OCI-LY3 (cell line): Measurements from ENCODE around the gene PPP1R1C.

ENCODE experiments used
- H2AFZ ChIP-seq: fragments of 200-600, 300-600 bp; shearing (Covaris generic); 2 replicates; pipeline ENCODE4 v1.6.0; 2014; ENCODE audit warnings: antibody characterized with exemption, low read depth, low read length
- H3K27ac ChIP-seq: fragments of 200-600, 300-600 bp; sonication (generic); 2 replicates; pipeline ENCODE4 v1.5.1; 2014; ENCODE audit warnings: mild to moderate bottlenecking, low read length, moderate library complexity, mixed read lengths
- H3K27me3 ChIP-seq: fragments of 200-600, 300-600 bp; sonication (generic); 2 replicates; pipeline ENCODE4 v1.6.1; 2014; ENCODE audit warnings: low read depth, low read length, mixed read lengths
- H3K36me3 ChIP-seq: fragments of 200-600, 300-600 bp; sonication (generic); replicated peaks from 2 replicates; pipeline ENCODE3; 2014; ENCODE audit warnings: low read depth, low read length, mixed read lengths
- H3K4me1 ChIP-seq: fragments of 300-600, 200-600 bp; sonication (generic); 2 replicates; pipeline ENCODE4 v1.6.1; 2014; ENCODE audit warnings: low read length, mixed read lengths
- H3K4me2 ChIP-seq: fragments of 200-600, 300-600 bp; sonication (generic); 2 replicates; pipeline ENCODE4 v1.6.1; 2014; ENCODE audit warnings: low read length, mixed read lengths
- H3K4me3 ChIP-seq: fragments of 300-600, 200-600 bp; sonication (generic); 2 replicates; pipeline ENCODE4 v1.5.1; 2014; ENCODE audit warnings: antibody characterized with exemption, mild to moderate bottlenecking, low read length, moderate library complexity
- H3K79me2 ChIP-seq: fragments of 300-600, 200-600 bp; shearing (Covaris generic); 2 replicates; pipeline ENCODE4 v1.6.1; 2014; ENCODE audit warnings: mild to moderate bottlenecking, low read length, mixed read lengths
- H3K9ac ChIP-seq: fragments of 300-600, 200-600 bp; shearing (Covaris generic); 2 replicates; pipeline ENCODE4 v1.6.0; 2014; ENCODE audit warnings: mild to moderate bottlenecking, low read length, moderate library complexity
- H3K9me3 ChIP-seq: fragments of 200-600, 300-600 bp; shearing (Covaris generic); 2 replicates; pipeline ENCODE4 v1.6.1; 2014; ENCODE audit warnings: low read length, mixed read lengths; ENCODE audit not compliant: insufficient read depth
- H4K20me1 ChIP-seq: fragments of 200-600, 300-600 bp; sonication (generic); 2 replicates; pipeline ENCODE4 v1.6.1; 2016; ENCODE audit warnings: low read length, mixed read lengths; ENCODE audit not compliant: insufficient read depth
- EZH2phosphoT487 ChIP-seq: fragments of 200-600 bp; shearing (Covaris generic); IDR thresholded peaks from 2 replicates; pipeline ENCODE4 v1.6.1; 2018; ENCODE audit warnings: antibody characterized with exemption, mixed run types, low read depth
- TF ChIP-seq, protein P1 (sequence below): fragments of 200-600, 300-600 bp; sonication (generic); IDR thresholded peaks from 2 replicates; pipeline ENCODE4 v1.5.1; 2014; ENCODE audit warnings: antibody characterized with exemption, low read length, low read depth

PPP1R1C gene

DNA sequence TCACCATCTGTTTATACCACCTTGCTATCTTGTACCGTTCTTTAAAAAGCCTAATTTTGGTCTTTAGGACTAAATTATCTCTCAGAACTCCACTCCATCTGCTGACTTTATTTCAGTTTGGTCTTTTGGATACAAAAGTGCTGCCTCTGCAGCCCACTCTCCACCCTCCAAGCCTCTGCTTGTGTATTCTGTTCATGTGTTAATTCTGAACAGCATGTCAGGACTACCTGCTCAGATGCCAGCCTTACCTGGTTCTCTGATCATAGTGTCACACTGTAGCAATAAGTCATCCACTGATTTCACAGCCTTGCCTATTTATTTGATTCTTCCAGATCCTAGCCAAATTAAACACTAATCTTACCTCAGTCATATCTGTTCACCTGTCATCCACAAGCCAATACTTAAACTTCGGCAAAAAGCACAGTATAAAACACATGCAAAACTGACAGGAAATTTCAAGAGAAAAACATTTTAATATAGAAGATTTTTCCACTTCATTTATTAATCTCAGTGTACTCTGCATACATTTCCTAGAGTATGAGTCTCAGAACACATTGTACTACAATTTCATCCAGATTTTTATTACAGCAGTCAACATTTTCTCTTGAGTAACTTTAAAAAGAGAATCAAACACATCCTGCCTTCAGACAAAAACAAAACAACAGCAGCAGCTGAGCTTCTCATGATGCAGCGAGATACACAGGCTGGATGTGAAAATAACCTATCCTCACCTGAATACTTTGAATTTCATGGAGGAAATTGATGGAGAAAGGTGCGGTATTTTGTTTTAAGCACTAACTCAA, 64.9 kb downstream of the PPP1R1C start:
- no peaks in the 10 kb centered on the region for H3K9me3 ChIP-seq
- no peak overlapping the region for H3K27ac ChIP-seq
- no peak overlapping the region for H3K4me3 ChIP-seq
- no peak overlapping the region for H3K9ac ChIP-seq
- H3K4me2 ChIP-seq: no peak overlapping the region
- no peaks in the 10 kb centered on the region for H3K36me3 ChIP-seq
- H3K27me3 ChIP-seq: no peaks in the 10 kb centered on the region
- peaks cover 9% of the 10 kb centered on the region for H3K4me1 ChIP-seq
- TF ChIP-seq EZH2phosphoT487: no peak
- TF ChIP-seq, protein P1, sequence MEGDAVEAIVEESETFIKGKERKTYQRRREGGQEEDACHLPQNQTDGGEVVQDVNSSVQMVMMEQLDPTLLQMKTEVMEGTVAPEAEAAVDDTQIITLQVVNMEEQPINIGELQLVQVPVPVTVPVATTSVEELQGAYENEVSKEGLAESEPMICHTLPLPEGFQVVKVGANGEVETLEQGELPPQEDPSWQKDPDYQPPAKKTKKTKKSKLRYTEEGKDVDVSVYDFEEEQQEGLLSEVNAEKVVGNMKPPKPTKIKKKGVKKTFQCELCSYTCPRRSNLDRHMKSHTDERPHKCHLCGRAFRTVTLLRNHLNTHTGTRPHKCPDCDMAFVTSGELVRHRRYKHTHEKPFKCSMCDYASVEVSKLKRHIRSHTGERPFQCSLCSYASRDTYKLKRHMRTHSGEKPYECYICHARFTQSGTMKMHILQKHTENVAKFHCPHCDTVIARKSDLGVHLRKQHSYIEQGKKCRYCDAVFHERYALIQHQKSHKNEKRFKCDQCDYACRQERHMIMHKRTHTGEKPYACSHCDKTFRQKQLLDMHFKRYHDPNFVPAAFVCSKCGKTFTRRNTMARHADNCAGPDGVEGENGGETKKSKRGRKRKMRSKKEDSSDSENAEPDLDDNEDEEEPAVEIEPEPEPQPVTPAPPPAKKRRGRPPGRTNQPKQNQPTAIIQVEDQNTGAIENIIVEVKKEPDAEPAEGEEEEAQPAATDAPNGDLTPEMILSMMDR: no peak
- H4K20me1 ChIP-seq: no peaks in the 10 kb centered on the region
- no peaks in the 10 kb centered on the region for H3K79me2 ChIP-seq
- H2AFZ ChIP-seq: no peak overlapping the region

DNA sequence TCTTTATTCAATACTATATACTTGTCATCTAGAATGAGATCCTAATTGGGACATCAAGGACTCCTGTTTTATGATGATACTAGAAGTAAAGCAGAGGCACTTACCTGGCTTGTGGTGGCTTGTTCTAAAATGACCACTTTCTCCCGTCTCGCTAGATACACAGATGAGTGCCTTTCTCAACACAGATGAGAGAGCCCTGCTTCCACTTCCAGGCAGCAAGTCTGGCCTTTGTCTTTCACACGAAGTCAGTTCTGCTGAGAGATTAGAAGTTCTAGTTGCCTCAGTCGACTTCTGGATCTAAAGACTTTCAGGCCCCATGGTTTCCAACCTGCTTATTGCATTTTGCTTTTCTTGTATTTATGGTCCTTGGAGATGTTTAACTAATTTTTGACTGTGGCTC, 70.3 kb downstream of the PPP1R1C start:
- H3K4me2 ChIP-seq: no peak overlapping the region
- no peak overlapping the region for H3K27ac ChIP-seq
- H3K9ac ChIP-seq: no peak overlapping the region
- no peak overlapping the region for H3K4me3 ChIP-seq
- no peaks in the 10 kb centered on the region for H3K79me2 ChIP-seq
- H2AFZ ChIP-seq: no peak overlapping the region
- no peaks in the 10 kb centered on the region for H3K4me1 ChIP-seq
- H3K36me3 ChIP-seq: no peaks in the 10 kb centered on the region
- no peaks in the 10 kb centered on the region for H3K27me3 ChIP-seq
- no peaks in the 10 kb centered on the region for H4K20me1 ChIP-seq
- no peaks in the 10 kb centered on the region for H3K9me3 ChIP-seq
- TF ChIP-seq, protein P1: no peak
- no peak for TF ChIP-seq EZH2phosphoT487

DNA sequence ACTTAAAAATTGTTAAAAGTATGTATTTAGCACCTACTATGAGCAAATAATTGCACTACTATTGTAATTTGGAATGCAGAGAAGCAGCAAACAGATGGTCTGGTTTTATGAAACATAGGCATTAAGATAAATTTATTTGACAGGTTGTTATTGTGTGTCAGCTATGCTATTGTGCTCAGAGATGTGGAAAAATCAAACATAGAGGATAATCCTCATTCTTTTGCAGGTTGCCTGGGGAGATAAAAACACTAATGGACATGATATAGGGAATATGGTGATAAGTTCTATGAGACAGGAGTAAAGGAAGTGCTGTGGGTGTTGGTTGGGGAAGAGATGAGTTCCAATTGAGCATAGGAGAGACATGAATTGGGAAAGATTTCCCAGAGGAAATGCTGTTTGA, 71.3 kb downstream of the PPP1R1C start:
- H3K9ac ChIP-seq: no peak overlapping the region
- no peak overlapping the region for H3K4me2 ChIP-seq
- no peak overlapping the region for H3K4me3 ChIP-seq
- H3K4me1 ChIP-seq: no peaks in the 10 kb centered on the region
- no peaks in the 10 kb centered on the region for H4K20me1 ChIP-seq
- TF ChIP-seq EZH2phosphoT487: no peak
- TF ChIP-seq, protein P1: no peak
- H3K36me3 ChIP-seq: no peaks in the 10 kb centered on the region
- no peaks in the 10 kb centered on the region for H3K27me3 ChIP-seq
- no peak overlapping the region for H3K27ac ChIP-seq
- H3K79me2 ChIP-seq: no peaks in the 10 kb centered on the region
- no peaks in the 10 kb centered on the region for H3K9me3 ChIP-seq
- H2AFZ ChIP-seq: no peak overlapping the region

DNA sequence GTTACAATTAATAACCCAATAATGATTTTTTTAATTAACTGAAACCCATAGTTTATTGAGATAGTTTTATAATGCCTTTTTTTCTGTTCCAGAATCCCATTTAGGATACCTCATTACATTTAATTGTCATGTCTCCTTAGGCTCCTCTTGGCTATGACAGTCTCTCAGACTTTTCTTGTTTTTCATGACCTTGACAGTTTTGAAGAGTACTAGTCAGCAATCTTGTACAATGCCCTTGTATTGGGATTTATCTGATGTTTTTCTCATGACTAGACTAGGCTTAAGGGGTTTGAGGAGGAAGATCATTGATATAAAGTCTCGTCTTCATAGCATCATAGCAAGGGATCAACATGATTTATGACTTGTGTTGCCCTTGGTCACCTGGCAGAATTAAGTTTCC, 72.4 kb downstream of the PPP1R1C start:
- H3K36me3 ChIP-seq: no peaks in the 10 kb centered on the region
- H2AFZ ChIP-seq: no peak overlapping the region
- no peak overlapping the region for H3K9ac ChIP-seq
- H3K79me2 ChIP-seq: no peaks in the 10 kb centered on the region
- TF ChIP-seq EZH2phosphoT487: no peak
- TF ChIP-seq, protein P1: no peak
- H3K4me3 ChIP-seq: no peak overlapping the region
- H3K27ac ChIP-seq: no peak overlapping the region
- no peaks in the 10 kb centered on the region for H4K20me1 ChIP-seq
- no peaks in the 10 kb centered on the region for H3K4me1 ChIP-seq
- no peaks in the 10 kb centered on the region for H3K27me3 ChIP-seq
- H3K4me2 ChIP-seq: no peak overlapping the region
- no peaks in the 10 kb centered on the region for H3K9me3 ChIP-seq
